Measurements from ENCODE around the gene HEXB. TPM values are rescaled to one million over a fixed set of nuclear protein-coding genes. Genes with fewer than 3 reads are reported as not detected.

HEXB gene
- total RNA-seq, 1 experiment from 2014 or later: 248 TPM

DNA sequence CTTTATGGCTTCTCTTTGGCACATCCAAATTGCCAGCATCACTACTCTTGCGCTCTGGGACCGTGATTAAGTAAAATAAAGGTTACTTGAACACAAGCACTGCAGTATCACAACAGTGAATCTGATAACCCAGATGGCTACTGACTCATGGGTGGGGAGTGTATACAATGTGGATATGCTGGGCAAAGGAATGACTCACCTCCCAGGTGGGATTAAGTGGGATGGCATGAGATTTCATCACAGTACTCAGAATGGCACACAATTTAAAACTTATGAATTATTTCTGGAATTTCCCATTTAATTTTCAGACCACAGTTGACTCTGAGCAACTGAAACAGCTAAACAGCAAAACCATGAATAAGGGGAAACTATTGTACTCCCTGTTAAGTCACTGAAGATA, 77.6 kb downstream of the HEXB start:
- DNase-seq (ENCODE audit: low read depth, low spot score) (peak; percentile 18), ATAC-seq (peak; percentile 51)
- in situ Hi-C loops (cut with HindIII; ENCODE audit: low pct_unique_long_range_greater_than_20kb, low sequenced_read_pairs): no loop called here
- Histone ChIP-seq H3K36me3 (ENCODE audit: control insufficient read depth, insufficient read depth, low read length) (peaks cover 24% of the 10 kb centered on the region), H3K27ac (ENCODE audit: low read length) (0 out of 2 replicates have a peak overlapping the region, but pooled peaks have one; percentile 52), H3K4me3 (ENCODE audit: low read depth in 2 of 2, low read length in 2 of 2) (no peak overlapping the region), H3K9me3 (ENCODE audit: control insufficient read depth, insufficient read depth, low read depth, low read length) (no peaks in the 10 kb centered on the region), H3K27me3 (ENCODE audit: control insufficient read depth, insufficient read depth, low read length) (no peaks in the 10 kb centered on the region), H3K4me1 (ENCODE audit: control insufficient read depth, insufficient read depth, low read length) (peaks cover 22% of the 10 kb centered on the region)
- BruUV-seq (replicated peaks): no TSS peak
- TF ChIP-seq TCF7L2 (IDR thresholded peaks at IDR 0.05; ENCODE audit: low read depth, low read length): no peak
- no peak for TF ChIP-seq POLR2AphosphoS5 (IDR thresholded peaks at IDR 0.05; ENCODE audit: low read depth, low read length)
- TF ChIP-seq REST (IDR thresholded peaks at IDR 0.05; ENCODE audit: insufficient read depth in 1 of 2, low read depth in 2 of 2, low read length in 1 of 2): no peak
- no peak for TF ChIP-seq SIN3A (IDR thresholded peaks at IDR 0.05; ENCODE audit: borderline replicate concordance, insufficient read depth, low read depth, low read length)
- TF ChIP-seq, protein P1, sequence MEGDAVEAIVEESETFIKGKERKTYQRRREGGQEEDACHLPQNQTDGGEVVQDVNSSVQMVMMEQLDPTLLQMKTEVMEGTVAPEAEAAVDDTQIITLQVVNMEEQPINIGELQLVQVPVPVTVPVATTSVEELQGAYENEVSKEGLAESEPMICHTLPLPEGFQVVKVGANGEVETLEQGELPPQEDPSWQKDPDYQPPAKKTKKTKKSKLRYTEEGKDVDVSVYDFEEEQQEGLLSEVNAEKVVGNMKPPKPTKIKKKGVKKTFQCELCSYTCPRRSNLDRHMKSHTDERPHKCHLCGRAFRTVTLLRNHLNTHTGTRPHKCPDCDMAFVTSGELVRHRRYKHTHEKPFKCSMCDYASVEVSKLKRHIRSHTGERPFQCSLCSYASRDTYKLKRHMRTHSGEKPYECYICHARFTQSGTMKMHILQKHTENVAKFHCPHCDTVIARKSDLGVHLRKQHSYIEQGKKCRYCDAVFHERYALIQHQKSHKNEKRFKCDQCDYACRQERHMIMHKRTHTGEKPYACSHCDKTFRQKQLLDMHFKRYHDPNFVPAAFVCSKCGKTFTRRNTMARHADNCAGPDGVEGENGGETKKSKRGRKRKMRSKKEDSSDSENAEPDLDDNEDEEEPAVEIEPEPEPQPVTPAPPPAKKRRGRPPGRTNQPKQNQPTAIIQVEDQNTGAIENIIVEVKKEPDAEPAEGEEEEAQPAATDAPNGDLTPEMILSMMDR (IDR thresholded peaks at IDR 0.05): no peak
- ChIA-PET POLR2A (no interaction called here), CTCF (no interaction called here)
- intact Hi-C loops (cut with micrococcal nuclease; ENCODE audit: unreplicated experiment): loop anchor here (10.0 kb wide), 1 partner anchor 152 kb away; no protein-coding TSS in a partner anchor

DNA sequence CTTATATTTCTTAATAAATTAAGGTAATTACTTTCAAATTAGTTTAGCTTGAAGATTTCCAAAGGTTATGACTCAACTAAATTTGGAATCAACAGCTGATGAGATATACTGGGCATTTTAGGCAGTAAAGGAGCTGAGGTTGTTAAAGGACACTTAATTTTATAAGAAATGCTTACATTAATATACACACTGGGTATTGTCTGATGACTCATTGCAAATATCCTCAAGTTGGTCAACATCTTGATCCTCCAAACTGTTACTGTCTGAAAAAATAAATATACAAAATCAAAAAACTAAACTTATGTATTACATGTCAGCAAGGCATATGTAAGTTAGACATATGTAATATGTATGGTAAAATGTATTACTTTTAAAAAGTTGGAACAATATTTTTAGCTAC, 78.5 kb downstream of the HEXB start:
- TF ChIP-seq, protein P1 (IDR thresholded peaks at IDR 0.05): no peak
- no peak for TF ChIP-seq REST (IDR thresholded peaks at IDR 0.05; ENCODE audit: insufficient read depth in 1 of 2, low read depth in 2 of 2, low read length in 1 of 2)
- no peak for TF ChIP-seq SIN3A (IDR thresholded peaks at IDR 0.05; ENCODE audit: borderline replicate concordance, insufficient read depth, low read depth, low read length)
- TF ChIP-seq TCF7L2 (IDR thresholded peaks at IDR 0.05; ENCODE audit: low read depth, low read length): no peak
- TF ChIP-seq POLR2AphosphoS5 (IDR thresholded peaks at IDR 0.05; ENCODE audit: low read depth, low read length): no peak
- no peak overlapping the region for H3K4me3 ChIP-seq (ENCODE audit: low read depth in 2 of 2, low read length in 2 of 2)
- H3K9me3 ChIP-seq (ENCODE audit: control insufficient read depth, insufficient read depth, low read depth, low read length): no peaks in the 10 kb centered on the region
- H3K27me3 ChIP-seq (ENCODE audit: control insufficient read depth, insufficient read depth, low read length): no peaks in the 10 kb centered on the region
- ATAC-seq (no peak), DNase-seq (ENCODE audit: low read depth, low spot score) (no peak)
- H3K36me3 ChIP-seq (ENCODE audit: control insufficient read depth, insufficient read depth, low read length): peaks cover 19% of the 10 kb centered on the region
- H3K27ac ChIP-seq (ENCODE audit: low read length): no peak overlapping the region; the same call in 1 of the 2 replicates
- intact Hi-C loops (cut with micrococcal nuclease; ENCODE audit: unreplicated experiment) (loop anchor here (10.0 kb wide), 1 partner anchor 151 kb away; no protein-coding TSS in a partner anchor), in situ Hi-C loops (cut with HindIII; ENCODE audit: low pct_unique_long_range_greater_than_20kb, low sequenced_read_pairs) (no loop called here)
- CTCF ChIA-PET: no interaction called here
- H3K4me1 ChIP-seq (ENCODE audit: control insufficient read depth, insufficient read depth, low read length): peaks cover 27% of the 10 kb centered on the region
- no TSS peak for BruUV-seq (replicated peaks)
- POLR2A ChIA-PET: interaction anchor here (0.6 kb wide), 1 partner anchor 508 kb away, joined by 3 read pairs; no protein-coding TSS in a partner anchor

Data from Panc1 (cell line).